GM21515 (cell line): ENCODE measurements around the gene CTDP1.
"Not testable (repeated sequence)": the region's sequence is repeated elsewhere in the genome, so short reads cannot be mapped to it uniquely, and the experiment has no call there.

Source experiments
- ATAC-seq: cut with Tn5 transposase; IDR thresholded peaks from one replicate; pipeline ENCODE4 v1.9.1; 2021; ENCODE audit not compliant: unreplicated experiment

The CTDP1 gene

GRCh38 chr18:79681484-79682387 is 2.1 kb downstream of the CTDP1 start:
- ATAC-seq, result no peak

GRCh38 chr18:79682481-79682880 is 2.9 kb downstream of the CTDP1 start:
- no peak for ATAC-seq

- no peak for ATAC-seq
These were observed 3.5 kb downstream of the CTDP1 start for GRCh38 chr18:79682894-79683625.

- no peak for ATAC-seq
These were observed 4.2 kb downstream of the CTDP1 start for GRCh38 chr18:79683626-79684282.

- ATAC-seq, result no peak
These were observed 4.7 kb downstream of the CTDP1 start for GRCh38 chr18:79684283-79684631.

GRCh38 chr18:79684787-79685186 is 5.2 kb downstream of the CTDP1 start:
- ATAC-seq, result peak; percentile 36

- ATAC-seq, result no peak
These were observed 5.7 kb downstream of the CTDP1 start for GRCh38 chr18:79685281-79685680.

- ATAC-seq, result no peak
These were observed 6.4 kb downstream of the CTDP1 start for GRCh38 chr18:79685971-79686370.

- no peak for ATAC-seq
These were observed 8.2 kb downstream of the CTDP1 start for GRCh38 chr18:79687806-79688205.

GRCh38 chr18:79690071-79690470 is 10.5 kb downstream of the CTDP1 start:
- no peak for ATAC-seq

- ATAC-seq, result no peak
These were observed 11.2 kb downstream of the CTDP1 start for GRCh38 chr18:79690586-79691482.

- no peak for ATAC-seq
These were observed 12.5 kb downstream of the CTDP1 start for GRCh38 chr18:79692056-79692455.

GRCh38 chr18:79692886-79693285 is 13.3 kb downstream of the CTDP1 start:
- ATAC-seq, result no peak

- no peak for ATAC-seq
These were observed 14.1 kb downstream of the CTDP1 start for GRCh38 chr18:79693561-79694205.

- not testable (repeated sequence) for ATAC-seq
These were observed 14.7 kb downstream of the CTDP1 start for GRCh38 chr18:79694206-79694894.

- no peak for ATAC-seq
These were observed 15.3 kb downstream of the CTDP1 start for GRCh38 chr18:79694895-79695213.

- ATAC-seq, result no peak
These were observed 15.7 kb downstream of the CTDP1 start for GRCh38 chr18:79695269-79695668.

- ATAC-seq, result no peak
These were observed 16.6 kb downstream of the CTDP1 start for GRCh38 chr18:79695856-79696850.

- no peak for ATAC-seq
These were observed 17.6 kb downstream of the CTDP1 start for GRCh38 chr18:79697178-79697577.
